ENCODE measurements around the gene PADI6.
"Not testable (repeated sequence)": the region's sequence is repeated elsewhere in the genome, so short reads cannot be mapped to it uniquely, and the experiment has no call there.

PADI6 gene

GRCh38 chr1:17338706-17339493, 33.1 kb upstream of the PADI6 start:
- H3K27ac ChIP-seq = no peak overlapping the region
- TF ChIP-seq CTCF (conservative IDR thresholded peaks at IDR 0.05) (no peak), ZFX (IDR thresholded peaks at IDR 0.05) (no peak)

GRCh38 chr1:17339521-17339920, 32.5 kb upstream of the PADI6 start:
- no peak overlapping the region for H3K27ac ChIP-seq
- no peak for TF ChIP-seq CTCF (conservative IDR thresholded peaks at IDR 0.05)
- no peak for TF ChIP-seq ZFX (IDR thresholded peaks at IDR 0.05)

GRCh38 chr1:17340358-17340757, 31.6 kb upstream of the PADI6 start:
- TF ChIP-seq CTCF (conservative IDR thresholded peaks at IDR 0.05) = no peak
- no peak for TF ChIP-seq ZFX (IDR thresholded peaks at IDR 0.05)

GRCh38 chr1:17342014-17342441, 30.0 kb upstream of the PADI6 start:
- H3K27ac ChIP-seq = no peak overlapping the region
- TF ChIP-seq CTCF (conservative IDR thresholded peaks at IDR 0.05) (no peak), ZFX (IDR thresholded peaks at IDR 0.05) (no peak)

More at GRCh38 chr1:17340358-17340757, 31.6 kb upstream of the PADI6 start:
- no peak overlapping the region for H3K27ac ChIP-seq

- H3K27ac ChIP-seq = not testable (repeated sequence)
Measured at GRCh38 chr1:17345506-17345905, 26.5 kb upstream of the PADI6 start.

- no peak for TF ChIP-seq CTCF (conservative IDR thresholded peaks at IDR 0.05)
- TF ChIP-seq ZFX (IDR thresholded peaks at IDR 0.05) = no peak
- H3K27ac ChIP-seq = no peak overlapping the region
Measured at GRCh38 chr1:17346046-17346789, 25.8 kb upstream of the PADI6 start.

GRCh38 chr1:17347769-17348592, 24.0 kb upstream of the PADI6 start:
- no peak for TF ChIP-seq CTCF (conservative IDR thresholded peaks at IDR 0.05)
- TF ChIP-seq ZFX (IDR thresholded peaks at IDR 0.05) = no peak
- no peak overlapping the region for H3K27ac ChIP-seq

Measured in C4-2B (cell line).